ENCODE measurements around the gene ANXA6.
"Not testable (repeated sequence)": the region's sequence is repeated elsewhere in the genome, so short reads cannot be mapped to it uniquely, and the experiment has no call there.

Gene ANXA6

DNA sequence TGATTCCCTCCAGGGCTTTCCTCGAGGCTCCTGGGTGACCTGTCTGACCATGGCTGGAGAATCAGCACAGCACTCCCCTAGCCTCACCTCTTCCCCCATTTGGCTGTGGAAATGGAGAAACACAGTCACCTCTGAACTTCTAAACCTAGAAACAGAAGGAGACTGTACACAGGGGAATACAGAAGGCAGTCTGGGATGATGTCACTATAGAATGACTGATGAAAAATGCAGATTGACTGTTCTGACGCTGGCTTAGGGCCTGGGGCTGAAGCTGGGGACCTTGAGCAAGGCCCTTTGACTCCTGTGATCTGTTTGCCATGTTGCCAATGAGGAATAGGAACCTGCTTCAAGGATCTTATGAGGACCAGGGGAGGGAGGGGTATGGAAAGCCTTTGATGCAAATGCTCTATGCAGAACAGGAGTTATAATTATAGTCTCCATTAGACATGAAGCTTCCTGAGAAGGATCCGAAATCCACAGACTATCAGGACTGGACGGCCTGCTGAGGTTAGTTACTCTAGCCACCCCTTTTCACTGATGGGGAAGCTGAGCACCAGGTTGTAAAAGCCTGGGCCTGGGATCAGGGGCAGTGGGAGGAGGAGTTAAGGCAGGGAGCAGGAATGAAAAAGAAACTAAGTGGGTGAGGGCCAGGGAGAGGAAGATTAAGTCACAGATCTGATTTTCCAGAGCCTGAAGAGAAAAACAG, 24.4 kb upstream of the ANXA6 start:
- DNase-seq (ENCODE audit: low read depth, low spot score): no peak

DNA sequence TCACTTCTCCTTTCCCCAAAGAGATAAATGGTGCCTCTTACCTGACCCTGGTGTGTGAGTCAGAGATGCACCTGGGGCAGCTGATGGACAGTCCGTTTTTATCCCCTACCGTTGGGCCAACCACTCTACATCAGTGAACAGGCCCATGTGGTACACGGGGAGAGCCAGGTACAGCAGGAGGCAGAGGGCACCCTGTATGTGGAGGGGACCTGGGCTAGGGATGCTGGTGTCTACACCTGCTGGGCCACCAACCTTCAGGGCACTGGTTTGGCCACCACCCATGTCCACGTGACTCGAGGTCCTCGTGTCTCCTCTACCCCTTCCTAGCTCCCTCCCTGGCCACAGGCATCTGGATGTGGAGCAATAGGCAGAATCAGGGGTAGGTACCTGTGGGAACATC, 22.7 kb upstream of the ANXA6 start:
- no peak for DNase-seq (ENCODE audit: low read depth, low spot score)

DNA sequence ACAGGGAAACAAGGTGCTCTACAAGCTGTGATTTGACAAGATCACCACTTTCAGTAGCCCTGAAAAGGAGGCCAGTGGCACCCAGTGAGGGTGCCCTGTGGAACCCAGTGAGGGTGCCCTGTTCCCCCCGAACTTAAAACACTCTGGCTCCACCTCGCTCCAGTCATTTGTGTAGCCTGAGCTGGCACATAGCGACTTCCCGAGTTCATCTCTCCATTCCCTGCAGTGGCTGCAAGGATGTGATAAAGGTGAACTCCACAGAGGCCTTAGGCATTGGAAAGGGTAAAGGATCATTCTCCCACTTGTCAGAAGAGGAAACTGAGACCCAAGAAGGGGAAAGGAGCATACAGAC, 21.9 kb upstream of the ANXA6 start:
- DNase-seq (ENCODE audit: low read depth, low spot score): no peak

- DNase-seq (ENCODE audit: low read depth, low spot score): no peak
These were observed 21.4 kb upstream of the ANXA6 start for GRCh38 chr5:151178777-151179488.

DNA sequence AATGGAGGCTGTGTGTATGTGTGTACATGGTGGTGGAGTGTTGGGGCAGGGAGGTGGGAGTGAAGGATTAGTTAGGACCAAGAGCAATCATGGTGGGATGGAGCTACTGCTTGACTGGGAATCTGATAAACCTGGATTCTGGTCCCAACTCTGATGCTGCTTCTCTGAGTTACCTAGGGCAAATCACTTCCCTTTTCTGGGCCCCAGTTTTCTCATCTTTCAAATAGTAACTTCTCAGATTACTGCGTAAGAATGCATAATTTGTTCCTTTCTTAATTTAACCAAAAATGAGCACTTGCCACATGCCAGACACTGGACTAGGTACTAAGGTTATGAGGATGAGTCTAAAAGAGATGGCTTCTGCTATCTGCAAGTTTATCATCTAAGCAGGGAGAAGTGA, 20.8 kb upstream of the ANXA6 start:
- no peak for DNase-seq (ENCODE audit: low read depth, low spot score)

DNA sequence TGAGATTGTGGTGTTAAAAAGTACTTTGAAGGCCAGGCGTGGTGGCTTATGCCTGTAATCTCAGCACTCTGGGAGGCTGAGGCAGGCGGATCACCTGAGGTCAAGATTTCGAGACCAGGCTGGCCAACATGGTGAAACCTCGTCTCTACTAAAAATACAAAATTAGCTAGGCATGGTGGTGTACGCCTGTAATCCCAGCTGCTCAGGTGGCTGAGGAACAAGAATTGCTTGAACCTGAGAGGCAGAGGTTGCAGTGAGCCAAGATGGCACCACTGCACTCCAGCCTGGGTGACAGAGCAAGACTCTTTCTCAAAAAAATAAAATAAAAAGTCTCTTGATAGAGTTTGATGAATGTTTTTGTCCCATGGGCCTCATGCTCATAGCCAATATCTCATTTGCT, 18.7 kb upstream of the ANXA6 start:
- DNase-seq (ENCODE audit: low read depth, low spot score): not testable (repeated sequence)

DNA sequence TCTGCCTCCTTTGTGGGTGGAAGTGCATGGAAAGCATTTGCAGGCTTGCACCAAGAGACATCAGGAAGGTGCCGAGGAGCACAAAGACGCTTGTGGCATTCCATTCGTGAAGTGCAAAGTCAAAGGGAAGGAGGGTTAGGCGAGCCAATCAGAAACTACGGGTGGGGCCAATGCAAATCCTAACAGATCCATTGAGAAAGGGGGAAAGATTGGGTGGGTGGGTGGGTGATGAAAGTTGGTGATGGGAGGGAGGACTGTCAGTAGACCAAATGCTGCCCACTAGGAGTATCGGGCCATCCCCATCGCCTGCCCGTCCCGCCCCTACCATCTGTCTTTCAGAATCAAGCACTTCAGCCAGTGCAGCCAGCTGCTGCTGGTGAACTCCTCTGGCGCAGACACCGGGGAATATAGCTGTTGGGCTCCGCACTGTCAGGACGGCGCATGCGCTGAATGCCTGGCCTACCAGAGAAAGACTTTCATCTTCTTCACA, 17.1 kb upstream of the ANXA6 start:
- peak; percentile 46 for DNase-seq (ENCODE audit: low read depth, low spot score)

- DNase-seq (ENCODE audit: low read depth, low spot score): no peak
These were observed 16.4 kb upstream of the ANXA6 start for GRCh38 chr5:151173711-151174611.

GRCh38 chr5:151171529-151171928, 13.9 kb upstream of the ANXA6 start:
- no peak for DNase-seq (ENCODE audit: low read depth, low spot score)

DNA sequence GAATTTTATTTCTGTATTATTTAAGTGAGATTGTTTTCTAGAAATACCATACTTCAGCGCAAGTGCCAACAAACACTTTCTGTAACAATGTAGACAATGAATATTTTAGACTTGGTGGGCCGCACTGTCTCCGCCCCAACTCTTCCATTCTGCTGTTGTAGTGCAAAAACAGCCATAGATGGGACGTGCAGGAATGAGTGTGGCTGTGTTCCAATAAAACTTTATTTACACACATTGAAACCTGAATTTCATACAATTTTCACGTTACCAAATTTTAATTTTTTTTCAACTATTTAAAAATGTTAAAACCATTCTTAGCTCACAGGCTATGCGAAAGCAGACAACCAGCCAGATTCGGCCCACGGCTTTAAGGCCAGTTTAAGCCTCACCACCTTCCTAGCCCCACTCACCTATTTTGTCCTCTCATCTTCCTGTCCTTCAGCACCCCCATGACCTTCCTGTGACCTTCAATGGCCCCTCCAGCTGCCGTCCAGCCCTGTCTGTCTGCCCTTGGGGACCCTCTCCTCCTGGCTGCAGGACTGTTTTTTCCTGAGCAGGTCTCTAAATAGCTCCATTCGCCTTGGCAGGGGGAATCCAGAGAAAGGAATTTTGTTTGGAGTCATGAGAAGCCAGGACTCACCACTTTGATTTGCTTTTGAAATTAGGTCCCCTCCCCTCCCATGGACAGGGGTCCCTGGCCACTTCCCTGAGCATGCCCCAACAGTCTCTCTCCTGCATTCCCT, 11.2 kb upstream of the ANXA6 start:
- DNase-seq (ENCODE audit: low read depth, low spot score): no peak

GRCh38 chr5:151167022-151167421, 9.4 kb upstream of the ANXA6 start:
- no peak for DNase-seq (ENCODE audit: low read depth, low spot score)

- DNase-seq (ENCODE audit: low read depth, low spot score): peak; percentile 90
These were observed 7.3 kb upstream of the ANXA6 start for GRCh38 chr5:151164687-151165392.

DNA sequence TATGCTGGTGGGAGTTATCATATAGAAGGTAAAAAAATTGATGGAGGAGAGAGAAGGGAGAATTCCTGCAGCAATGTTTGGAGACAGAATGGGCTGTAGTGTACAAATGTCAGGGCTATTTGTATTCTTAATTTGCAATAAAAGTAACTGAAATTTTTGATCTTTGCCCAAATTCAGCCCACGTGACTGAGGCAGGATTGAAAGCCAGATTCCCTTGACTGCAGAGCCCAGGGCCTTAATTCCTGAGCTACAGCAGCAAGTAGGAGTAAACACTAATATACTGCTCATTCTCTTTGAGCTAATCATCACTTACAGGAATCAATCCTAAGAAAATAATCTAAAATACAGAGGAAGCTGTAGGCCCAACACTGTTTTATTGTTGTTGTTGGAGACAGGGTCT, 5.2 kb upstream of the ANXA6 start:
- no peak for DNase-seq (ENCODE audit: low read depth, low spot score)

DNA sequence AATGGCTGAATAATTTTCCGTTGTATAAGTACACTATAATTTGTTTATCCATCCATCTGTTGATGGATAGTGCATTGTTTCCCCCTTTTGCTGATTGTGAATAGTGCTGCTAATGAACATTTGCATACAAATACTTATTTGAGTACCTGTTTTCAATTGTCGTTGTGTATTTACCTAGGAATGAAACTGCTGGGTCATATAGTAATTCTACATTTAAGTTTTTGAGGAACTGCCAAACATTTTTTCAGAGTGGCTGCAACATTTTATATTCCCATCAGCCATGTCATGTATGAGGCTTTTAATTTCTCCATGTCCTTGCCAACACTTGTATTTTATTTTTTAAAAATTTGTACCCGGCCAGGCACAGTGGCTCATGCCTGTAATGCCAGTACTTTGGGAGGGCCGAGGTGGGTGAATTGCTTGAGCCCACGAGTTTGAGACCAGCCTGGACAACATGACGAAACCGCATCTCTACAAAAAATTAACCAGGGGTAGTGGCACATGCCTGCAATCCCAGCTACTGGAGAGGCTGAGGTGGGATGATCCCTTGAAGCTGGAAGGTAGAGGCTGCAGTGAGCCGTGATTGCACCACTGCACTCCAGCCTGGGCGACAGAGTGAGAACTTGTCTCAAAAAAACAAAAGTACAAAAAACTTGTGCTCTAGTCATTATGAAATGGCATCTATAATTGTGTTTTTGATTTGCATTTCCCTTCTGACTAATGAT, 2.2 kb upstream of the ANXA6 start:
- DNase-seq (ENCODE audit: low read depth, low spot score): no peak

GRCh38 chr5:151158287-151158661, 695 bp upstream of the ANXA6 start:
- peak; percentile 76 for DNase-seq (ENCODE audit: low read depth, low spot score)

DNA sequence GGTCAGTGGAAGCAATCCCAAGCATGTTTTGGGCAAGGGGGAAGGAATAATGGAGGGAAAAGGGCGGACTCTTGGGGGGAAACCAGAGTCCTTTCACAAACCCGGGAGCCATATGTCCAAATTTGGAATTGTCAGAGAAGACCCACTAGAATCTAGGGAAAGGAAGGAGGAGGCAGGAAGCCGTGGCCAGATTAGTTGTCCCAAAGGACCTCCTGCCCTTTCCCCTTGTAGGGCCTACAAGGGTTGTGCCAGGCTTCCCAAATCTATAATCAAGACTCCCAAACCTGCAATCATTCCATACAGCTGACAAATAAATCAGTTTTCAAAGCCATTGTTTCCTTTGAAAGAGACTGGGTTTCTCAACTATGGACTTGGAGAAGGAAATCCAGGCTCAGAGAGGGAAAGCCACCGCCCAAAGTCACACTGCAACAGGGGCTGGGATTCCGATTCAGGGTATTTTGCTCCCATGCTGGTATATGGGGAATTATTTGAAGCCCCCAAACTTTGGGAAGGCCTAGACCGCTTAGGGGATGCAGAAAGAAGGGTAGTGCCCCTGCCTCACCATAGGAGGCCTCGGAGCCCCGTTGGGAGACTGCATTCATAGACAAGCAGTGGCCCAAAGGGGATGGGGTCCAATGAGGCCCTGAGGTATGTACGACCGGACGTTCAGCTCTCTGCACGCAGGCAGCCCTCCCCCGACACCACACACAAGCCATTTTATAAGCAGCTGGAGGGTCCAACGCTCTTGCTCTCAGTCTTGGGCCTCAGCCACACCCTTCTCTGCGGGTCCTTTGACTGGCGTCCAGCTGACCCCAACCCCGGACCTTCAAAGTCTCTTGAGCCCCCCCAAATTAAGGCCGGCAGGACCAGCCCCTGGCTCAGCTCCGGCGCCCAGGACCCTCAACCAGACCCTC, 815 bp downstream of the ANXA6 start:
- peak; percentile 53 for DNase-seq (ENCODE audit: low read depth, low spot score)

- peak; percentile 43 for DNase-seq (ENCODE audit: low read depth, low spot score)
These were observed 1.6 kb downstream of the ANXA6 start for GRCh38 chr5:151155775-151156506.

DNA sequence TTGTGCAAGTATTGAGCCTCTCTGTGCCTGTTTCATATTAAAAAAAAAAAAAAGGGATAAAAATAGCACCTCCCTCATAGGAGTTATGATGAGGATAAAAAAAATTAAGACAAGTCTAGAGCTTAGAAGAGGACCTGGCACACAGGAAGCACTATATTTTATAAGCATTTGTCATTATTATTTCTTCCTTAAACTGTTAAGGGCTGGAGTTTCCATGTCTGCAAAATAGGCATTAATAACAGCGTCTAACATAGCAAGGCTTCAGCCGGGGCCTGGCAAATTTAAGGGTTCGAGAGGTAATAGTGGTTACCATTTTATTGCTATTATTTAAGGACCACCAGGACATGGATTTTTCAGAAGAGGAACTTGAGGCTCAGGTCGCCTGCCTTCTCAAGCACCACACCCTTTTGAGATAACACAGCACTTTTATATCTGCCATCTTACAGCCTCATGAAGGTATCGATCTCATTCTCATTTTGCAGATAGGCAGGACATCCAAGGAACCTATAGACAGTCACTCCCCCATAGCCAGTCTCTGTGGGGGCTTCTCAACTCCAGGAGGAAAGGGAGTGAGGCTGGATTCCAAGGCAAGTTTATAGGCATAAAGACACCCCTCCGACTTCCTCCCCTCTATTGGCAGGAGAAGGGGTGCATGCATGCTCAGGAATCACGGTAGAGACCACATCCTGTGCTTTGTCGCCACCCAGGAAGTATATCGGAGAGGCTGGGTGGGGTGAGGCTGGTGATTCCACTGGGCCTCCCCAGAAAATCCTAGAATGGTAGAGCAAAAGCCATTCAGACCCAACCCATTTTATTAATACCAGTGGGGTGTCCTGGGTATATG, 2.4 kb downstream of the ANXA6 start:
- DNase-seq (ENCODE audit: low read depth, low spot score): no peak
